Kasumi-1 (cell line): ENCODE data around the gene DLL1.
A peak's percentile ranks its signal among the peaks of the same experiment; 100 is the strongest.
"Not testable (repeated sequence)": the region's sequence is repeated elsewhere in the genome, so short reads cannot be mapped to it uniquely, and the experiment has no call there.

Source experiments
- DNase-seq, 2 experiments: peaks; one replicate each; lab custom pipeline; 2025; lab: John Stamatoyannopoulos, UW

DLL1 gene

GRCh38 chr6:170290296-170291128 is at the start of gene DLL1:
TSS of gene DLL1 (minus strand) at chr6:170291078. CDS start at chr6:170290139, 939 bp downstream.
- peak; percentile 12 to 30 for DNase-seq

GRCh38 chr6:170335199-170335598 is 44.3 kb upstream of the DLL1 start:
- not testable (repeated sequence) for DNase-seq

- DNase-seq, result no peak
These were observed 38.4 kb upstream of the DLL1 start for GRCh38 chr6:170329321-170329720.

GRCh38 chr6:170317718-170318117 is 26.8 kb upstream of the DLL1 start:
- DNase-seq, result no peak

GRCh38 chr6:170317076-170317475 is 26.2 kb upstream of the DLL1 start:
- DNase-seq, result no peak

- no peak for DNase-seq
These were observed 25.2 kb upstream of the DLL1 start for GRCh38 chr6:170316071-170316470.

- DNase-seq, result no peak
These were observed 24.1 kb upstream of the DLL1 start for GRCh38 chr6:170314983-170315382.

- peak in 1 of 2 experiments; percentile 23 for DNase-seq
These were observed 22.9 kb upstream of the DLL1 start for GRCh38 chr6:170313716-170314295.

GRCh38 chr6:170312876-170313275 is 22.0 kb upstream of the DLL1 start:
- no peak for DNase-seq

GRCh38 chr6:170311696-170312095 is 20.8 kb upstream of the DLL1 start:
- DNase-seq, result no peak

- no peak for DNase-seq
These were observed 17.9 kb upstream of the DLL1 start for GRCh38 chr6:170308761-170309160.

- no peak for DNase-seq
These were observed 16.2 kb upstream of the DLL1 start for GRCh38 chr6:170307080-170307545.

GRCh38 chr6:170306324-170307079 is 15.6 kb upstream of the DLL1 start, which contains the start of gene FAM120B:
TSS of gene FAM120B (plus strand) at chr6:170306758. CDS start at chr6:170317391, 10,633 bp downstream.
- DNase-seq, result peak; percentile 92 to 93

GRCh38 chr6:170305805-170306323 is 15.0 kb upstream of the DLL1 start:
- no peak for DNase-seq

GRCh38 chr6:170301184-170301583 is 10.3 kb upstream of the DLL1 start:
- DNase-seq, result no peak

GRCh38 chr6:170298688-170299087 is 7.8 kb upstream of the DLL1 start:
- no peak for DNase-seq

- DNase-seq, result no peak
These were observed 6.9 kb upstream of the DLL1 start for GRCh38 chr6:170297576-170298330.

GRCh38 chr6:170296746-170297575 is 6.1 kb upstream of the DLL1 start:
- no peak for DNase-seq

GRCh38 chr6:170296423-170296745 is 5.5 kb upstream of the DLL1 start:
- no peak for DNase-seq

- peak; percentile 18 to 28 for DNase-seq
These were observed 4.9 kb upstream of the DLL1 start for GRCh38 chr6:170295510-170296422.
